Right lobe of liver (tissue), 6 donors: ENCODE measurements around the gene SEMA3A. TPM values are rescaled to one million over a fixed set of nuclear protein-coding genes. Genes with fewer than 3 reads are reported as not detected.

Experiments
- ATAC-seq, 4 donors: fragments of 200-7000 bp; cut with Tn5 transposase; one replicate each; pipeline ENCODE4 v1.9.1; 2020; ENCODE audit warnings: mild to moderate bottlenecking in 4 of 4, moderate library complexity in 4 of 4
- DNase-seq, 3 donors: peaks; one replicate each; pipeline ENCODE4 v3.0.0-alpha.2; 2020
- H3K27ac ChIP-seq, 3 donors: fragments of 200-600 bp; one replicate each; pipeline ENCODE4 v1.8.0; 2022
- H3K27me3 ChIP-seq, 2 donors: fragments of 200-600 bp; one replicate each; pipeline ENCODE4 v1.8.0; 2022
- H3K36me3 ChIP-seq, 4 donors: fragments of 200-600 bp; sonication (generic) in 1 of 4; one replicate each; pipeline versions ENCODE4 v1.5.1 to v1.8.0; 2017 to 2022; ENCODE audit warnings: control low read depth in 1 of 4
- H3K4me1 ChIP-seq, 4 donors: fragments of 200-600 bp; sonication (generic) in 1 of 4; one replicate each; pipeline versions ENCODE4 v1.5.1 to v1.8.0; 2017 to 2022; ENCODE audit warnings: control low read depth in 1 of 4
- H3K4me3 ChIP-seq, 3 donors: fragments of 200-600 bp; one replicate each; pipeline ENCODE4 v1.8.0; 2022
- H3K9me3 ChIP-seq, 4 donors: fragments of 200-600 bp; sonication (generic) in 1 of 4; one replicate each; pipeline versions ENCODE4 v1.5.1 to v1.8.0; 2017 to 2022; ENCODE audit warnings: control low read depth in 1 of 4
- POLR2A ChIP-seq: fragments of 450-650 bp; IDR thresholded peaks from one replicate; pipeline ENCODE4 v1.6.1; 2017; ENCODE audit warnings: antibody characterized with exemption, mild to moderate bottlenecking
- WGBS: methylation state at CpG from one replicate; pipeline ENCODE4 v1.1.6; 2018; ENCODE audit warnings: low coverage, low lambda C conversion rate; ENCODE audit not compliant: insufficient coverage; ENCODE audit errors: missing lambda C conversion rate; 5-methylcytosine and 5-hydroxymethylcytosine counted together
- intact Hi-C, 2 donors: fragments of 100-400 bp; cut with DNase I; formaldehyde crosslinking; loops; one replicate each; pipeline versions ENCODE4 v1.11.2 to v1.14.1; 2022
- total RNA-seq, 6 experiments: library from RNA; depleted of rRNA in 2 of 6; stranded (reverse); fragments of >200 nt in 2 of 6; fragmentation: NEBNext Ultra II Directional in 3 of 6; extraction: Animal tissue kit (Norgen Biotek cat#: 25700) in 3 of 6; gene quantifications; one replicate each; pipeline versions ENCODE4 v1.1.0 to v1.2.4, GENCODE V29; 2016 to 2023
- TF ChIP-seq, protein P1 (sequence below), 4 donors: fragments of 200-600 bp in 3 of 4; fragments of 450-650 bp in 1 of 4; IDR thresholded peaks; one replicate each; pipeline versions ENCODE4 v1.5.1 to v1.8.0; 2016 to 2022; ENCODE audit warnings: antibody characterized with exemption in 4 of 4, mild to moderate bottlenecking in 2 of 4
- donor health status: DM: no; HTN: yes; CAD: no.
- donor health status: DM: no; HTN: no; CAD: no.
- donor health status: DM: no; HTN: no; CAD: no.
- donor health status: DM: no; HTN: yes; CAD: no.
- donor health status: DM: no; HTN: yes; CAD: no.

SEMA3A gene
- total RNA-seq, 6 experiments from 2014 or later: 0.12 to 0.57 (median 0.29) TPM; not detected in 1

DNA sequence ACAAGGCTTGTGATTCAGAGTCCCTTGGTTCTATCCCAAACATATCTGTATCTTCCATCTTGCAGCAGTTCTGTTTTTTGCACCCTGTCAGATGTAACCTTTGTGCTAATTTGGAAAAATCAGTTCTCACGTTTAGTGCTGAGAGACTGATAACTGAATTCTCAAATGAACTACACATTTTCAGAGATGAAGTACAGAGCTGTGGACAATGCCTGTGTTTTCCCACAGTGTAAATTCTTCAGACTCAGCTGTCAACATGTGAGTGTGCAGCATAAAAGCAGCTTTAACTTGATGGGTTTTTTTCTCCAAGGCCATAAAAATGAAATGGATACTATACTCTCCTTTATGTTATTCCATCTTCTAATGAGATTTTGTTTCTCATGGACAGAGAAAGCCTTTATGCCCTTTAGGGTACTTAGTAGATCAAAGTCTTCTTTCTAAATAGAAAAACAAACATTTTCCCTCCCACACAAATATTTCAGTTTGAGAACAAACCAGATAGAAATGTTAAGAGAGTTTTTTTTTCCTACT, 150.9 kb downstream of the SEMA3A start:
- 18% methylated on average over 1 of the region's 1 CpG for WGBS
- no peak overlapping the region for H3K27ac ChIP-seq
- DNase-seq (no peak), ATAC-seq (no peak)
- no peak for TF ChIP-seq POLR2A
- TF ChIP-seq, protein P1, sequence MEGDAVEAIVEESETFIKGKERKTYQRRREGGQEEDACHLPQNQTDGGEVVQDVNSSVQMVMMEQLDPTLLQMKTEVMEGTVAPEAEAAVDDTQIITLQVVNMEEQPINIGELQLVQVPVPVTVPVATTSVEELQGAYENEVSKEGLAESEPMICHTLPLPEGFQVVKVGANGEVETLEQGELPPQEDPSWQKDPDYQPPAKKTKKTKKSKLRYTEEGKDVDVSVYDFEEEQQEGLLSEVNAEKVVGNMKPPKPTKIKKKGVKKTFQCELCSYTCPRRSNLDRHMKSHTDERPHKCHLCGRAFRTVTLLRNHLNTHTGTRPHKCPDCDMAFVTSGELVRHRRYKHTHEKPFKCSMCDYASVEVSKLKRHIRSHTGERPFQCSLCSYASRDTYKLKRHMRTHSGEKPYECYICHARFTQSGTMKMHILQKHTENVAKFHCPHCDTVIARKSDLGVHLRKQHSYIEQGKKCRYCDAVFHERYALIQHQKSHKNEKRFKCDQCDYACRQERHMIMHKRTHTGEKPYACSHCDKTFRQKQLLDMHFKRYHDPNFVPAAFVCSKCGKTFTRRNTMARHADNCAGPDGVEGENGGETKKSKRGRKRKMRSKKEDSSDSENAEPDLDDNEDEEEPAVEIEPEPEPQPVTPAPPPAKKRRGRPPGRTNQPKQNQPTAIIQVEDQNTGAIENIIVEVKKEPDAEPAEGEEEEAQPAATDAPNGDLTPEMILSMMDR (IDR thresholded peaks at IDR 0.05): no peak
- no peaks in the 10 kb centered on the region for H3K36me3 ChIP-seq
- H3K4me1 ChIP-seq: no peaks in the 10 kb centered on the region
- intact Hi-C loops: no loop called here
- no peaks in the 10 kb centered on the region for H3K27me3 ChIP-seq
- no peaks in the 10 kb centered on the region for H3K9me3 ChIP-seq
- H3K4me3 ChIP-seq: no peak overlapping the region

DNA sequence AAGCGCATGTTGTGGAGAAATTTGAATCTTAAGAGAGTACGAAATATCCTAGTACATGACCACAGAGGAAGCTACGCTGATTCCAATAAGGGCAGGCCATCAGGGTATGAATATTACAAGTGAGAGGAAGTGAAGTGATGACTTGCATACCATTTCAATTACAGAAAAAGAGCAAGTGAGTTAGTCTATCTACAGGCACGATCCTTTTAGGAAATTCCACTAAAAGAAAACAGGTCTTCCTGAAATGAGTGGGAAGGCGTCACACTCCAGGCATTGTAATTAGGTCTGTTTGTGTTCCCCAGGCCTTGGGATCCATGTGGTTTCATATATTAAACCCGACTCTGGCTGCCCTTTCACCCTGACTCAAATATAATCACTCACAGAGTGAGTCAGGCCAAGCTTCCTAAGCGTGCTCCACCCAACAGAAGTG, 152.5 kb downstream of the SEMA3A start:
- no peaks in the 10 kb centered on the region for H3K9me3 ChIP-seq
- no peaks in the 10 kb centered on the region for H3K4me1 ChIP-seq
- no peak overlapping the region for H3K27ac ChIP-seq
- no peak for TF ChIP-seq POLR2A
- TF ChIP-seq, protein P1 (IDR thresholded peaks at IDR 0.05): no peak
- no peaks in the 10 kb centered on the region for H3K36me3 ChIP-seq
- WGBS: 46% methylated on average over 7 of the region's 7 CpGs
- ATAC-seq: no peak
- no peak overlapping the region for H3K4me3 ChIP-seq
- DNase-seq: no peak
- intact Hi-C loops: no loop called here
- no peaks in the 10 kb centered on the region for H3K27me3 ChIP-seq

DNA sequence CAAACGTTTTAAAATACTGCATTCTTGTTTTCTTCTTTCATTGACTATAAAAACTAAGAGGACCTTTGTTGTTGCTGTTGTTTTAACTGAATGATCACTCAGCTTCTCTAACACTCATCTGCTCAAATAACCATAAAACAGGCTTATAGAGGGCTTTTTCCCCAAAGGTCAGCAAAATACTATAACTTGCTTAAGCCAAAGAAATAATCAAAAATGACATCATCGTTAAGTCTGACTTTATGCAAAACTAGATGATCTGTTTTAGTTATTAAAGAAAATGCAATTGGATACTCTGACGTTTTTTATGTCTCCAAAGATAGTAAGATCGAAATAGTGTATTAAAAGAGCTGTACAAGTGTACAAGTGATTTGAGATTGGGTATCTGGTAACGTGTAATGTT, 152.9 kb downstream of the SEMA3A start:
- H3K36me3 ChIP-seq: no peaks in the 10 kb centered on the region
- intact Hi-C loops: no loop called here
- no peak overlapping the region for H3K27ac ChIP-seq
- H3K4me3 ChIP-seq: no peak overlapping the region
- ATAC-seq: no peak
- no peaks in the 10 kb centered on the region for H3K27me3 ChIP-seq
- H3K9me3 ChIP-seq: no peaks in the 10 kb centered on the region
- no peak for DNase-seq
- WGBS: 53% methylated on average over 5 of the region's 5 CpGs
- TF ChIP-seq, protein P1 (IDR thresholded peaks at IDR 0.05): no peak
- TF ChIP-seq POLR2A: no peak
- no peaks in the 10 kb centered on the region for H3K4me1 ChIP-seq

DNA sequence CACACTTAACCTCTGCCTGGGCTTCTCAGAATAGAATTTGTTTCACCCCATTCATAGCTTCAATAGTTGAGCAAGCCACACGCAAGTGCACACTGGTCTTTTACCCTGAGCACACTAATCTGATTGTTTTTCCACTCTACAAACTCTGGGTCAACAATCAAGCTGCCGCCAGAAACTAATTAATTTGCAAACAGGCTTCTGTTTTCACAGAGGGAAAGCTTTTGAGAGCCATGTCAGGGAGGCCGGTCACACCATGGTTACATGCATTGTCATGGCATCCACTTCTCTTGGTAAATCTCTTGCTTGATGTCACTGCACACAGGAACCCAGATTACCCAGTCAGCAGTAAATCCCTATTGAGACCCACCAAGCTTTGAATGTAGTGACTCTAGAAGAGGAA, 154.2 kb downstream of the SEMA3A start:
- intact Hi-C loops: no loop called here

More for the DNA sequence above, 154.2 kb downstream of the SEMA3A start:
- WGBS: 34% methylated on average over 3 of the region's 3 CpGs
- no peaks in the 10 kb centered on the region for H3K36me3 ChIP-seq
- H3K4me1 ChIP-seq: no peaks in the 10 kb centered on the region
- ATAC-seq (no peak), DNase-seq (no peak)
- H3K27ac ChIP-seq: no peak overlapping the region
- no peak overlapping the region for H3K4me3 ChIP-seq
- H3K9me3 ChIP-seq: no peaks in the 10 kb centered on the region
- no peak for TF ChIP-seq POLR2A
- TF ChIP-seq, protein P1 (IDR thresholded peaks at IDR 0.05): no peak
- no peaks in the 10 kb centered on the region for H3K27me3 ChIP-seq
